NK-92 treated with Interleukin-12 subunit alpha and Interleukin-12 subunit beta, amount 100 ng/mL, for 24 hours (cell line): ENCODE measurements around the gene SLC1A1.
"Not testable (repeated sequence)": the region's sequence is repeated elsewhere in the genome, so short reads cannot be mapped to it uniquely, and the experiment has no call there.

Experiments used
- DNase-seq: peaks from one replicate; lab custom pipeline; 2025; lab: John Stamatoyannopoulos, UW

SLC1A1 gene

DNA sequence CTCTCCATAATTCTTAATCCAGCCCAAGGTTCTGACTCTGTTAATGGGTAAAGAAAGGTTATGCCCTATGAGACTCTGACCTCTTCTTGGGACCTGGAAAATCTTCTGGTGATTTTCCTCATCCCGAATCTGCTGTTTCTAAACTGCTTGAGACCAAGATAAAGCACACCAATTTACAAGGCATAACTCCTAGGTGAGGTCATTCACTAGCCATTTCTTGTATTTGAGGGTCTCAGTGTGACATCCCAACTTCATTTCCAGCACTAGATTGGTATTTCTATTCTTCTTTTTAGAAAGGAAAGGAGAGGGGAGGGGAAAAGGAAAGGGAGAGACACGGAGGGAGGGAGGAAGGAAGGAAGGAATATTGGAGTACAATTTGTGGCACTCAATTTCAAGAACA, 51.6 kb downstream of the SLC1A1 start:
- DNase-seq, result no peak

DNA sequence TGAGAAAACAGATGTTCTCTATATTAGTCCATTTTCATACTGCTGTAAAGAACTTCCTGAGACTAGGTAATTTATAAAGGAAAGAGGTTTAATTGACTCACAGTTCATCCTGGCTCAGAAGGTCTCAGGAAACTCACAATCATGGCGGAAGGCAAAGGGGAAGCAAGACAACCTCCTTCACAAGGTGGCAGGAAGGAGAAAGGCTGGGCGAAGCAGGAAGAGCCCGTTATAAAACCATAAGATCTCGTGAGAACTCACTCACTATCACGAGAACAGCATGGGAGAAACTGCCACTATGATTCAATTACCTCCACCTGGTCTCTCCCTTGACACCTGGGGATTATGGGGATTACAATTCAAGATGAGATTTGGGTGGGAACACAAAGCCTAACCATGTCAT, 54.4 kb downstream of the SLC1A1 start:
- DNase-seq, result not testable (repeated sequence)

DNA sequence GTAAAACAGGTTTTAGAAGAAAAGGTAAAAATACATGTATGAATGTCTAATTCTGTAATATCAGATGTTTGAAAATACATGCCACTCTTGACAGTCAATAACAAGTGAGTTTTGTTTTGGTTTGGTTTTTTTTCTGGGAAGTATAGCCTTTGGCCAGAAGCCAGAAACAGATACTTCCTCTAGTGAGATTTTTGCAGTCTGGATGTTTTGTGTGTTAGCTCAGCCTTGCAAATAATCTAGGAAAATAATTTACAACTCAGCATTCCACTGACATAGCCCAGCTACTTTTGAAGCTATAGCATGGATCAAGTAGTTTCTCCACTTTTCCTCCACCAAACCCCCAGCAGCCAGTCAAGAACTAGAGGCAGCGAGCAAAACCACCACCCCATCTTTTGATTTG, 56.7 kb downstream of the SLC1A1 start:
- no peak for DNase-seq

DNA sequence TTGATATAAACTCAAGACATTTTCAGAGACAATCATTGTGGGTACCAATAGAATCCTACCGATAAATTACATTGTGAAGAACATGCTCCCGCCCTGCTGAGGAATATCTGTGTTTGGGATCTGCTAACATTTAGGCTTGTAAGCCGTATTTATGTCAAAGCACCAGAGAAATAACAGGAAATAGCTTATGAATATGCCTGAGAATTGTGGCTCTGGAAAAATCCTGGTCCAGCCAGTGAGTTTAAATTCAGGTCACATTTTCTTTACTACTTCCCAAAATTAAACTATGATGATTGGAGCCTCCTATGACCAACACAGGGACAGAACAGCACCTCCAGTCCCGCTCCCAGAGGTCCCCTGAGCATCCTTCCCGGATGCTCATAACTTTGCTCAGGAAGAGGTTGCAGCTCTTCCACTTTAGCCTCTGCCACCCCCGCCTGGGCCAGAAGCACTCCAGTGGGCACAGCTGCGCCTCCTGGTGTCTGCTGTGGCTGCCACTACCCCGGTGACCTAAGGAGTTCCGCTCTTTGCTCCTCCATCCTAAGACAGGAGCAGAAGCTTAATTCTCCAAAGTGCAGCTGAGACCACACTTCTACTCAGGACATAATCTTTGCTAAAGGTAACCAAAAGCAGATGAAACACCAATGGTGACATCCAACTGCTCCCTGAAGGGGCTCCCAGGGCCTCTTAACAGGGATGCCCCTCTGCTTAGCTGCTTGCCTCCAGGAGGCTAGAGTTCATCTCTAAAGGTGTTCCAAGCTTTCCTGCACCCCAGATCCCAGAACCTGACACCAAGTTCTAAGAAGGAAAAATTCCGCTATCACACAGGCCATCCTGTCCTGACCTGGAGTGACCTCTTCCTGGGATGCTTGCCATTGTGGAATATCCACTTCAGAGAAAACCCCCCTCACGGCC, 58.8 kb downstream of the SLC1A1 start:
- no peak for DNase-seq

DNA sequence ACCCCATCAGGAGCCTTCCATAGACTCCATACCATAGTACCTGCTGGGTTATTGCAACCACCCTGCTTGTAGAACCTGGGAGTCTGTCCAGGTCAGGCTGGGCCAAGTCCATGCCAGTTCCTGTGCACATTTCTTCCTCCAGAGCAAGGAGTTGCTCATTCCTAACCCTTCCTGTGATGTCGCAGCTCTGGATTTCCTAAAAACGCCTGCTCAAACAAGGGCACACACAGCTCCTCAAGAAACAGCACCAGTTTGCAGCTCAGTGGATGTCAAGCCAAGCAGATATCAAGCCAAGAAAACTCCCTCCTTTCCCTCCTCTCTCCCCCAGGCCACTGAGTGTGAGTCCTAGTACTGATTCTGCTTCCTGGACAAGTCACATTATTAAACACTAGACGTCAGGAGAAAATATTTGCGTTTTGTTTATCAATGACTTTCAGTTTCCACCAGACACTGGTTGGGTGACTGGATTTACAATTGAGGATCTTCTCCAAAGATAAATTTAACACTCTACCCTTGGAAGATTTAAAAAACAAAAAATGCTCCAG, 59.6 kb downstream of the SLC1A1 start:
- no peak for DNase-seq

DNA sequence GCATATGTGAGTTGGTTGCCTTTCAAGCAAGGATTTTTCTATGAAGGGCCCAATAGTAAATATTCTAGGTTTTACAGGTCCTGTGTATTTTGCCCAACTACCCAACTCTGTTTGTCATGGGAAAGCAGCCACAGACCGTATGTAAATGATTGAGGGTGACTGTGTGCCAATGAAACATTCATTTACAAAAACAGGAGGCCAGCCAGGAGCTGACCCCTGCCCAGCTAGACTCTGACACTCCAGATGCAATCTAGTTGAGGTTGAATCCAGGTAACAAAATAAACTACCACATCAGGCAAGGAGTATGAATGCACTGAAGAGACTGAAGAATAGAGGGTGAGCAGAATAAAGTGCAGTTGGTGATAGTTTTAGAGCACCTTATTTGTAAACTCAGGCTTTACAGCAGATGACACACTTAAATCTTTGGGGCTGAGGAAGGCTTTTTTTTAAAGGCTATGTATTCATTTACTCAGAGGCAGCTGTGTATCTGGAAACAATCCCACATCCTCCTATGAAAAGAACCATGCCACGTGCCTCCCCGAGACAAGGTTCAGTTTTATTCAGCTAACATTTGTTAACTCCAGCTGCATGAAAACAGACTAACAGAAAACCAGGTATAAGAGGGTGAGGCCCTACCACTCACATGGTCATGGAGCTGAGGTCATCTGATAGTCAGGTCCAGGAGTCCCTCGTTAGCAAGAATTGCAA, 60.7 kb downstream of the SLC1A1 start:
- DNase-seq, result no peak

DNA sequence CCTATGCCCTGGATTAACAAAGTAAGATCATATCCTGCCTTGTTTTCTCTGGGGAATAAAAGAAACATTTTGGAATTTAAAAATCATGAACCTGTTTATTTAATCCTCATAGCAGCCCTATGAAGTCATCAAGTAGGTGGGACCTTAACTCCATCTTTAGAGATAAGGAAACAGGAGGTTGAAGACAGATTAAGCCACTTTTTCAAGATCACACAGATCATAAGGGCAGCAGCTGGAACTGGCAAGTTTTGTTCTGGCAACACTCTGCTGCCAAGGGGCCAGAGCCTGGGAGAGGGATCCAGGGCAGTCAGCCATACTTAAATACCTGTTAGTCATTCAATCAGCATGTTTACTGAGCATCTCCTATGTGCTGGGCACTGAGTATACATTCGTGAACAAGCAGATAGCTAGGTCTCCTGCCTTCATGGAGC, 63.7 kb downstream of the SLC1A1 start:
- no peak for DNase-seq

DNA sequence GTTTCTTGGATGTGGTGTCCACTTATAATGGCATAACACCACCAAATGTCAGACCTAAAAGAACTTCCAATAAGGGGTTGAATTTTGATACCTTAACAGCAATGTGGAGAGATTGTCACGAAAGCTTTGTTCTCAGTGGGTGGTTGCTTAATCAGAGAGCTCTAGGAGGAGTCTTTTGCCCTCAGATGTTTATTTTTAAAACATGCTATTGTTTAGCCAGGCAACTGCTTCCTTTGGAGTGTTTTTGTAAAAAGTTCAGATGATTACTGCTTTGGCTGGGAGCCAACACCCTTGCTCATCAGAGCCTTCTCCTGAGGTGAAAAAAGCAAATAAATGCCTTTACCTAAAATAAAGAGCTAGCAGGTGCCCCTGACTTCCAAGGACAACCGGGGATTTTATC, 65.0 kb downstream of the SLC1A1 start:
- no peak for DNase-seq

DNA sequence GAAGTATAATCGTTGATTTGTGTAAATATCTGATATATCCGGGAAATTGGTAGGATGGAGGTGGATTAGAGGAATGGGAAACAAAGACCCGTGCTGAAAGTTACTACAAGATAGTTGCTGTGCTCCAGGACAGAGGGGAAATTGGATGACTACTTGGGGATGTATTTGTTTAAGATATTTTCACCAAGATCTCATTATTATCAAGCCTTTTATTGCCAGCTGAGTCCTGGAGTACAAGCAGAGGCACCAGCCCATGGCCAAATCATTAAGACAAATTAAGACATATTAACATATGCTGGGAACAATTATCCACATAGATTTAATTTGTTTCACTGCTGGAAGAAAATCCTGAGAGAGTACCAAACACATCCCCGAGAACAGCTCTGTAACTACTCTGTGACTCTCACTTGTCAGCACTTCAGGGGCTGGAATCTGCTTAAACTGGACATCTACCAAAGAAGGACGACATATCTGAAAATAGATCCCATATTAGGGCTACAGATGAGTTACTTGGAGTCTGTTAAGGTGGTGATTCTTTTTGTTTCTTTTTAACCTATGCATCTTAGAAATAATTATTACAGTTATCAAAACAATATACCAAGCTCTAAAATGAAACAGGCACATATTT, 68.2 kb downstream of the SLC1A1 start:
- DNase-seq, result no peak

DNA sequence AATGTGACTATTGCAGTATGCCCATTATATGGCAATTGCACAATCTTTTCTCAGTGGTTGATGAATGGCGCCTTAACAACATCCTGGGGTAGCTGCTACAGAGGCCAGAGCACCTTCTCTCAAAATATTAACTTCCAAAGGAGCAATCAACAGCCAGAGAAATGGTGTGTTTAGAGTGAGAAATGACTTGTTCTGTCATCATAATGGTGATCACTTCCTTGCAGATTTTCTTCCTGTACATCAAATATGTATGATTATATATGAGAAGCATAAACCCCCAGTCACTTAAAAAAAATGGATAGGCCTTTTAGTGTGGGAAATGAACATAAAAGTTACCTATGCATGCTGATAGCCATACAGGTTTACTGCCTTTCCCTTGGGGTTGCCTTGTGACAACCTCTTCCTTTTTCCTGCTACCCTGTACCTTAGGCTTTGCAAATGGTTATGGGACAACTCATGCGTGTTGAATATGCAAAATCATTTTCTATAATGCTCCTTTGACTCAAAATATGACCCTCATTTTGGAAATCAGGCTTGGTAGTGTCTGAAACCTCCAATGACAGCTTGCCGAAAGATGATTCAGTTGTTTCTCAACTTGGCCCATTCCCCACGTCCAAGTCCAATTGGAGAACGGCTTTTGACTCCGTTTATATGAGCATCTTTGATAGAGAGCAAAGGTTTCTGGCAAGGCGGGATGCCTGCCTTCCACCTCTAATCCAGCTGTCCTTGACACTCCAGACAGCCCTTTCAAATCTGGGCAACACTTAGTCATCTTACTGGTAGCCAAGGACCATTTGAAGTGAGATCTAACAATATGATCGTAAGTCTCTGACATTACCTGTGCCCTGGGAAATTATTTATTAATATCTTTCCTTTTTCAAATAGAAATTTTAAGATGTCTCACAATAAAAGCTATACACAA, 69.3 kb downstream of the SLC1A1 start:
- no peak for DNase-seq

DNA sequence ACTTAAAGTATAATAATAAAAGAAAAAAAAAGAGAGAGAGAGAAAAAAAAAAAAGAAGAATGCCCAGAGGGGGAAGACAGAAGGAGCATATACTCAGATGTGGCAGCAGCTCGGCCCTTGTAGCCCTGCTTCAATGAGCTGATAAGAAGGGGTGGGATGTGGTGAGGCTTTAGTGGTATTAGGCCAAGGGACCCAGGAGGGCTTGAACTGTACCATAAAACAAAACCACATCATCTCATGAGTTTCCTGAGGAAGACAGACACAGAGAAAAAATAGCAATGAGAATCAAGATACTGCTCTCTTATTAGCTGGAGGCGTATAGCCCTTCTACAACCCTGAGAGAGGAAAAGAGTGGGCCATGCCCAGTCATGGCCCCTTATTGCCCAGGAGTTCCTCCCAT, 72.8 kb downstream of the SLC1A1 start:
- no peak for DNase-seq

DNA sequence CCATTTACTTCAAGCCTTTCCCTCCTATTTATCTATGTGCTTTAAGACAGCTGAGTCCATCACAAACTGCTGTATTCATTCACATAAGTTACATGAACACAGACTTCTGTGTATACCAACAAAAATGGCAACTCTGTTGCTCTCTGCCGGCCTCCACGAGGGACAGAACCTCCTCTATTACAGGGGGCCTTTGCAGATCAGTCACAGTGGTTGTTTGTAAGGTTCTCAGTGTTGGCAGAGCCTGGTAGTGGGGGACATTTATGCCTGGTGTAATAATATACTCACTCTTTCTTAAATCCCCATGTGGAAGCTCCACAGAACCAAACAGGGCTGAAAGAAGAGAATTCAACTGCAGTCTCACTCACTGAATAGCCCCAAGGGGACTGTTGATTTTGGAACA, 76.5 kb downstream of the SLC1A1 start:
- DNase-seq, result no peak

DNA sequence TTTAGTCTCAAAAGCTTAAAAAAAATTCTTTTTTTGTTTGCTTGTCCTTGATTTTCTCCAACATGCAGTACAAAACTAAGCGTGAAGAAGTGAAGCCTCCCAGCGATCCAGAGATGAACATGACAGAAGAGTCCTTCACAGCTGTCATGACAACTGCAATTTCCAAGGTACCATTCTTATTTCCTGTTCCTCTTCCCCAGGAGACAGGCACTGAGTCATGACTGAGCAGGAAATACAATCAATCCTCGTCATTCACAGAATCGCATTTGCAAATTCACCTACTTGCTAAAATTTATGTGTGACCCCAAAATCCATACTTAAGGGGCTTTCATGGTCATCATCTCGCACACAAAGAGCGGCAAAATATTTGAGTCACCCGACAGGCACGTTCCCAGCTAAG, 77.3 kb downstream of the SLC1A1 start:
- no peak for DNase-seq

DNA sequence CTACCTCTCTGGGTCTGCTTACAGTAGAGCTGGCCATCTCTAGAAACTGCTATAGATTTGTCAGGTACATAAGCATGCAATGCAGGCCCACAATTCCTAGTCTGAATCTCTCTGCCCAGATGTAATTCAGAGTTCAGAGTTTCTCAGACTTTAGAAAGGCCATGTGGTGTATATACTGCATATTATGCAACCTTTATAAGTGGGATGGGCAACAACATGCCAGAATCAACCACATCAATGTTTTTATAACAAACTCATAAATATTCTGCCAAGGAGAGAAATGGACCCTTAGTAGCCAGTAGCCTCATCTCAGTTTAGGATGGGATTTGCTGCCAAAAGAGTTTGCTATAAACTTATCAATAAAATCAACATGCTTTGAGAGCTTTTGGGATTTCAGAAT, 78.8 kb downstream of the SLC1A1 start:
- no peak for DNase-seq

DNA sequence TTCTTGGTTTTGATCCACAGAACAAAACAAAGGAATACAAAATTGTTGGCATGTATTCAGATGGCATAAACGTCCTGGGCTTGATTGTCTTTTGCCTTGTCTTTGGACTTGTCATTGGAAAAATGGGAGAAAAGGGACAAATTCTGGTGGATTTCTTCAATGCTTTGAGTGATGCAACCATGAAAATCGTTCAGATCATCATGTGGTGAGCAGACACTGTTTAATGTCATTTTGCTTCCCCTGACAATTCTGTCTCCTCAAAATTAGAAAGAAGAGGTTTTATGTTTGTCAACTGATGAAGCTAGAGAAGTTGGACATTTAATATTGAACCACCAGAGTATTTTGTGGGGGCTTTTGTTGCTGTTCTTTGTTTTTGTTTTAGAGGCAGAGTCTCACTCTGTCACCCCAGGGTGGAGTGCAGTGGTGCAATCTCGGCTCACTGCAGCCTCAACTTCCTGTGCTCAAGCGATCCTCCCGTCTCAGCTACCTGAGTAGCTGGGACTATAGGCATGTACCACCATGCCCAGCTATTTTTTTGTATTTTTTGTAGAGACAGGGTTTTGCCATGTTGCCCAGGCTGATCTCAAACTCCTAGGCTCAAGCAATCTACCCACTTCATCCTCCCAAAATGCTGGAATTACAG, 82.0 kb downstream of the SLC1A1 start:
- no peak for DNase-seq

DNA sequence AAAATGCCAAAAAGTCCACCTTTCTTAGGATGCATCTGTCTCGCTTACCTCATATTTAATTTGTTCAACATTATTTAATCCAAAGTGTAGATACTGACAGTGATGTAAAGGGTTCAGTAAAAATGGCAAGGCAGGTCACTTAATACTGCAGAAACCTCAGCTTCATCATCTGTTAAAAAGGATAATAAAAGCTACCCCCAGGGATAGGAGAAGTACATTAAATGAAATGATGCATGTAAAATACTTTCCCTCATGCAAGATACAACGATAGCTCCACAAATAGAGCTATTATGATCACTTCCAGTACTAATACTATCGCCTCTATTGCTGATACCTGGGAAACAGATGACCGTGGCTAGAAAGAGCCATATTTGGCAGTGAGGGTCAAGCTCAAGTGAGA, 82.9 kb downstream of the SLC1A1 start:
- DNase-seq, result no peak

DNA sequence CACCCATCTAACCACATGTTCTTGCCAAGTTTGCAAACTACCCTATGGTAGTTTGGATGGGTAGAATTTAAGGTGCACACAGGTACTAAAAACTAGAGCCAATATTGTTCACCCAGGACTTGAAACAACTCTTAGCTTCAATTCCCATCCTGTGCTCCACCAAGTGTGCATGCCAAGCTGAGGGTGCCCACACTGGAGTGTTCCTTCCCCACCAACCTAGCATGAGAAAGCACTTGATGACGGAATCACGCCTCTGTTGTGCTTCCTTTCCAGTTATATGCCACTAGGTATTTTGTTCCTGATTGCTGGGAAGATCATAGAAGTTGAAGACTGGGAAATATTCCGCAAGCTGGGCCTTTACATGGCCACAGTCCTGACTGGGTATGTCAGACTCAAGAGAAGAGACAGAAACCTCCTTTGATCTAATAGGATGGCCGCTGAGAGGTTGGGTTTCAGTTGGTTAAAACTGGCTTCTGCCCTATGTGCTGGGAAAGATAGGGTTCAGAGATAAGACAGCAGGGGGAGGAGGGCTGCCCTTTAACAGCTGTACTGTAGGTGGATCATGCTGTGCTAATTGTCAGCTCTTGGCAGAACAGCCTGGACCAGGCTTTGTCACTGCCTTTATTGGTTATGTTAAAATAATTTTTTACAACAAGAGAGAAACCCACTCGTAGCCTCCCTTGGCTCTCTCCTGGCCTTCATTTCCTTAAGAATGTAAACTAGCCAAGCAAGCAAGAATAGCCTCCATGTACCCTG, 83.5 kb downstream of the SLC1A1 start:
- DNase-seq, result no peak

DNA sequence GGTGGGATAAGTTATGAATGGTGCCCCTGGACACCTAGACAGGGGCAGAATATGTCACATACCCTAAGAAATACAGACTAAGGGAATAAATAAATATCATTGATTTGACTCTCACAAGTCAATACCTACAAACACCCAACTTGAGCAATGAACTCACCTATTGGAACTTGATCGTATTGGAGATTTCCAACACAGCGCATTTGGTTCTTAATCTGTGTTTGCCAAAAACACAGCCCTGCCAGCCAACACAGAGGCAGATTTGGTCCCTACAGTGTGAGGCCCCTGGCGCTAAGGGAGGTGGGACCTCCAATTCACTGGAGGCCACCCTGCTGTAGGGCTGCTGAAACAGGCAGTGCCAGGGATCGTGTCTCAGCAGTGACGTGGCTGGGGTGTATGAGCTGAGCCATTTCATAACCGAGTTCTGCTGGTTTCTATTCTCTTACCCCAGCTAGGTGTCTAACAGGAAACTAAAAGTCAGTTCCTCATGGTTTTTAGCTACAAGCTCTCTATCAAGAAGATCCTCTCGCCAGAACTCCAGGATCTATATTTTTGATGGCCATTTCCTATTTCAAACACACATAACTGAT, 84.5 kb downstream of the SLC1A1 start:
- no peak for DNase-seq

DNA sequence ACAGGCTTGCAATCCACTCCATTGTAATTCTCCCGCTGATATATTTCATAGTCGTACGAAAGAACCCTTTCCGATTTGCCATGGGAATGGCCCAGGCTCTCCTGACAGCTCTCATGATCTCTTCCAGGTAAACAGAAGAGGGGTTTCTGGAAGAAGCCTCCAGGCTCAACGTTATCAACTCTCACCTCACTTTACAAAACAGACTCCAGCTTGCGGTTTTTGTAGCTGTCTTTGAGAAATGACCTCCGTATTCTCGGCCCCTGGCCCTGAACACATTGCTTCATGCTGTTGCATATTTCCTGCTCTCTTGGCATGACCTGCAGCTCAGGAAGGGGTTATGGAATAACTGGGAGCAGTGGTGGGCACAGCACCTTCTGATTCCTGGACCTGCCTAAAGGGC, 85.7 kb downstream of the SLC1A1 start:
- no peak for DNase-seq

DNA sequence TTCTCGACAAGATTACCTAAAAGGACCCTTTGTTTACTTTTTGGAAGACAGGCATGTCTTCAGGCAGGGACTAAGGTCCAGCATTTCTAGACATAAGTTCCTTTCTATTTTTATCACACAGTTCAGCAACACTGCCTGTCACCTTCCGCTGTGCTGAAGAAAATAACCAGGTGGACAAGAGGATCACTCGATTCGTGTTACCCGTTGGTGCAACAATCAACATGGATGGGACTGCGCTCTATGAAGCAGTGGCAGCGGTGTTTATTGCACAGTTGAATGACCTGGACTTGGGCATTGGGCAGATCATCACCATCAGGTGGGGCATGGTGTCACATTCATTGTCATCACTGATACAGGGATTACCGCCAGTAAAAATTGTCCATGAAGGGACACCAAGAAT, 86.2 kb downstream of the SLC1A1 start:
- no peak for DNase-seq
